Naive thymus-derived CD8-positive, alpha-beta T cell (primary cell): ENCODE measurements around the gene KCNN1. TPM values are rescaled to one million over a fixed set of nuclear protein-coding genes. Genes with fewer than 3 reads are reported as not detected.

Experiments
- ATAC-seq, 2 donors: fragments of 150-1000 bp; cut with Tn5 transposase in 1 of 2; sonication (Bioruptor Pico), chemical (Tn5 transposase) in 1 of 2; 1 replicate in 1 of 2; 2 replicates in 1 of 2; pipeline ENCODE4 v1.10.0; 2021; ENCODE audit warnings: mild to moderate bottlenecking in 2 of 2, moderate library complexity in 2 of 2
- POLR2A ChIA-PET: fragments of 350-600 bp; sonication (Branson Sonifier 250); formaldehyde crosslinking; loops from one replicate; lab custom pipeline; 2021; ENCODE audit warnings: antibody characterized with exemption; lab: Charles Lee
- DNase-seq, 10 donors: peaks; one replicate each; pipeline versions ENCODE4 v3.0.0 to v3.0.0-alpha.2; 2020 to 2022
- H3K27ac Mint-ChIP-seq, 10 donors: one replicate each; pipeline ENCODE4 v1.8.0; 2020 to 2022; ENCODE audit warnings: mild to moderate bottlenecking in 10 of 10, mixed read lengths in 10 of 10, moderate library complexity in 4 of 10, inconsistent platforms in 1 of 10
- H3K27me3 Mint-ChIP-seq, 5 donors: one replicate each; pipeline ENCODE4 v1.8.0; 2021 to 2022; ENCODE audit warnings: mixed read lengths in 5 of 5
- H3K36me3 Mint-ChIP-seq, 3 donors: one replicate each; pipeline ENCODE4 v1.8.0; 2020 to 2022; ENCODE audit warnings: mixed read lengths in 3 of 3, mild to moderate bottlenecking in 2 of 3, inconsistent platforms in 1 of 3
- H3K4me1 Mint-ChIP-seq, 4 donors: one replicate each; pipeline ENCODE4 v1.8.0; 2021 to 2022; ENCODE audit warnings: mixed read lengths in 4 of 4
- H3K4me3 Mint-ChIP-seq, 10 donors: one replicate each; pipeline ENCODE4 v1.8.0; 2020 to 2022; ENCODE audit warnings: mild to moderate bottlenecking in 10 of 10, mixed read lengths in 10 of 10, moderate library complexity in 6 of 10, inconsistent platforms in 1 of 10
- H3K9me3 Mint-ChIP-seq, 9 donors: one replicate each; pipeline ENCODE4 v1.8.0; 2020 to 2022; ENCODE audit warnings: mixed read lengths in 9 of 9, mild to moderate bottlenecking in 3 of 9, inconsistent platforms in 1 of 9, moderate library complexity in 1 of 9
- polyA plus RNA-seq, 3 donors: library from polyadenylated mRNA; unstranded; fragments of 300-500 nt; fragmentation: Illumina TruSeq; gene quantifications; one replicate each; pipeline ENCODE4 v1.2.3, GENCODE V29; 2021
- total RNA-seq, 8 experiments: library from RNA in 2 of 8; stranded (reverse) in 2 of 8; gene quantifications; one replicate each; pipeline ENCODE4 v1.2.3 and lab custom pipeline; 2021 to 2026

The KCNN1 gene
- total and polyA plus RNA-seq, 5 experiments from 2014 or later = not detected

- Mint-ChIP-seq H3K27ac (peak overlapping the region in 8 of 10 donors; percentile 71 to 95 (median 84)), H3K4me1 (peaks cover 30 to 68% (median 55%) of the 10 kb centered on the region in 4 donors), H3K4me3 (peak overlapping the region; percentile 63 to 91 (median 80)), H3K36me3 (peaks cover 0 to 3% (median 0%) of the 10 kb centered on the region in 3 donors), H3K27me3 (peaks cover 15 to 48% (median 33%) of the 10 kb centered on the region in 5 donors), H3K9me3 (peaks cover 0 to 2% (median 0%) of the 10 kb centered on the region in 9 donors)
- POLR2A ChIA-PET = interaction anchor here (0.6 to 4.0 kb wide), 5 partner anchors 11 to 155 kb away, joined by 3 to 20 read pairs (median 4); no protein-coding TSS in a partner anchor
- ATAC-seq (no peak), DNase-seq (peak in 3 of 10 donors; percentile 33 to 38 (median 34))
These were observed 17.7 kb upstream of the KCNN1 start for GRCh38 chr19:17948931-17949930.

- POLR2A ChIA-PET = no interaction called here
- Mint-ChIP-seq H3K27me3 (peaks cover 15 to 54% (median 33%) of the 10 kb centered on the region in 5 donors), H3K4me3 (peak overlapping the region; percentile 45 to 91 (median 80)), H3K9me3 (peaks cover 0 to 2% (median 0%) of the 10 kb centered on the region in 9 donors), H3K36me3 (peaks cover 0 to 3% (median 0%) of the 10 kb centered on the region in 3 donors), H3K27ac (peak overlapping the region in 9 of 10 donors; percentile 41 to 95 (median 75)), H3K4me1 (peaks cover 30 to 68% (median 55%) of the 10 kb centered on the region in 4 donors)
- peak in 2 of 10 donors; percentile 18 to 25 for DNase-seq
- no peak for ATAC-seq
These were observed 17.0 kb upstream of the KCNN1 start for GRCh38 chr19:17949956-17950309.

GRCh38 chr19:17950310-17951156, 16.4 kb upstream of the KCNN1 start:
- POLR2A ChIA-PET = interaction anchor here (0.6 to 2.5 kb wide), 4 partner anchors 50 to 644 kb away, joined by 3 to 8 read pairs (median 4); no protein-coding TSS in a partner anchor
- H3K4me3 Mint-ChIP-seq = peak overlapping the region; percentile 45 to 91 (median 80)
- H3K27me3 Mint-ChIP-seq = peaks cover 15 to 55% (median 33%) of the 10 kb centered on the region in 5 donors
- peaks cover 30 to 68% (median 55%) of the 10 kb centered on the region in 4 donors for H3K4me1 Mint-ChIP-seq
- peak in 1 of 2 donors; percentile 13 for ATAC-seq
- peaks cover 0 to 3% (median 0%) of the 10 kb centered on the region in 3 donors for H3K36me3 Mint-ChIP-seq
- H3K27ac Mint-ChIP-seq = peak overlapping the region in 9 of 10 donors; percentile 33 to 95 (median 73)
- DNase-seq = peak in 7 of 10 donors; percentile 32 to 68 (median 46)
- peaks cover 0 to 2% (median 0%) of the 10 kb centered on the region in 9 donors for H3K9me3 Mint-ChIP-seq

GRCh38 chr19:17951157-17951989, 15.5 kb upstream of the KCNN1 start:
- Mint-ChIP-seq H3K27me3 (peaks cover 15 to 62% (median 33%) of the 10 kb centered on the region in 5 donors), H3K27ac (peak overlapping the region in 4 of 10 donors; percentile 11 to 95 (median 22)), H3K4me3 (peak overlapping the region in 9 of 10 donors; percentile 15 to 91 (median 69))

GRCh38 chr19:17951990-17952976, 14.6 kb upstream of the KCNN1 start:
- POLR2A ChIA-PET = interaction anchor here (0.9 to 2.5 kb wide), 3 partner anchors 16 to 48 kb away, joined by 3 to 8 read pairs (median 4); no protein-coding TSS in a partner anchor
- no peak for ATAC-seq
- Mint-ChIP-seq H3K4me1 (peaks cover 25 to 50% (median 44%) of the 10 kb centered on the region in 4 donors), H3K4me3 (peak overlapping the region; percentile 15 to 91 (median 42)), H3K36me3 (peaks cover 0 to 3% (median 0%) of the 10 kb centered on the region in 3 donors), H3K27me3 (peaks cover 15 to 69% (median 39%) of the 10 kb centered on the region in 5 donors), H3K9me3 (peaks cover 0 to 2% (median 0%) of the 10 kb centered on the region in 9 donors), H3K27ac (peak overlapping the region in 1 of 10 donors; percentile 15)
- no peak for DNase-seq

More at GRCh38 chr19:17951157-17951989, 15.5 kb upstream of the KCNN1 start:
- Mint-ChIP-seq H3K36me3 (peaks cover 0 to 3% (median 0%) of the 10 kb centered on the region in 3 donors), H3K4me1 (peaks cover 28 to 59% (median 52%) of the 10 kb centered on the region in 4 donors), H3K9me3 (peaks cover 0 to 2% (median 0%) of the 10 kb centered on the region in 9 donors)
- ATAC-seq (no peak), DNase-seq (no peak)
- POLR2A ChIA-PET = interaction anchor here (0.6 to 2.5 kb wide), 5 partner anchors 46 to 645 kb away, joined by 3 to 8 read pairs (median 4); no protein-coding TSS in a partner anchor

GRCh38 chr19:17953316-17953801, 13.5 kb upstream of the KCNN1 start:
- POLR2A ChIA-PET = interaction anchor here (0.7 to 2.5 kb wide), 3 partner anchors 15 to 336 kb away, joined by 3 to 8 read pairs (median 3); no protein-coding TSS in a partner anchor
- H3K4me1 Mint-ChIP-seq = peaks cover 23 to 47% (median 41%) of the 10 kb centered on the region in 4 donors
- peaks cover 18 to 76% (median 47%) of the 10 kb centered on the region in 5 donors for H3K27me3 Mint-ChIP-seq
- H3K27ac Mint-ChIP-seq = no peak overlapping the region
- no peak for DNase-seq
- peaks cover 0 to 2% (median 0%) of the 10 kb centered on the region in 9 donors for H3K9me3 Mint-ChIP-seq
- no peak for ATAC-seq
- H3K4me3 Mint-ChIP-seq = peak overlapping the region in 3 of 10 donors; percentile 34 to 57 (median 47)
- H3K36me3 Mint-ChIP-seq = peaks cover 0 to 3% (median 0%) of the 10 kb centered on the region in 3 donors

GRCh38 chr19:17953869-17954268, 13.0 kb upstream of the KCNN1 start:
- POLR2A ChIA-PET = interaction anchor here (0.7 kb wide), 1 partner anchor 335 kb away, joined by 3 read pairs; no protein-coding TSS in a partner anchor
- peaks cover 0 to 3% (median 0%) of the 10 kb centered on the region in 3 donors for H3K36me3 Mint-ChIP-seq
- H3K27me3 Mint-ChIP-seq = peaks cover 18 to 76% (median 47%) of the 10 kb centered on the region in 5 donors
- H3K9me3 Mint-ChIP-seq = peaks cover 0 to 2% (median 0%) of the 10 kb centered on the region in 9 donors
- H3K4me3 Mint-ChIP-seq = no peak overlapping the region
- DNase-seq = no peak
- H3K4me1 Mint-ChIP-seq = peaks cover 23 to 45% (median 38%) of the 10 kb centered on the region in 4 donors
- ATAC-seq = no peak
- H3K27ac Mint-ChIP-seq = peak overlapping the region in 1 of 10 donors; percentile 34

GRCh38 chr19:17954401-17954800, 12.5 kb upstream of the KCNN1 start:
- peaks cover 17 to 71% (median 43%) of the 10 kb centered on the region in 5 donors for H3K27me3 Mint-ChIP-seq
- peaks cover 0 to 3% (median 0%) of the 10 kb centered on the region in 3 donors for H3K36me3 Mint-ChIP-seq
- H3K9me3 Mint-ChIP-seq = peaks cover 0 to 2% (median 0%) of the 10 kb centered on the region in 9 donors
- H3K4me1 Mint-ChIP-seq = peaks cover 20 to 40% (median 33%) of the 10 kb centered on the region in 4 donors
- POLR2A ChIA-PET = no interaction called here
- ATAC-seq (no peak), DNase-seq (no peak)
- no peak overlapping the region for H3K4me3 Mint-ChIP-seq
- no peak overlapping the region for H3K27ac Mint-ChIP-seq

- POLR2A ChIA-PET = no interaction called here
- Mint-ChIP-seq H3K4me1 (peaks cover 5 to 13% (median 9%) of the 10 kb centered on the region in 4 donors), H3K27ac (peak overlapping the region in 2 of 10 donors; percentile 3 to 11), H3K9me3 (no peaks in the 10 kb centered on the region), H3K27me3 (peaks cover 7 to 52% (median 28%) of the 10 kb centered on the region in 5 donors), H3K36me3 (no peaks in the 10 kb centered on the region), H3K4me3 (peak overlapping the region in 1 of 10 donors; percentile 35)
- no peak for ATAC-seq
- DNase-seq = no peak
These were observed 9.6 kb upstream of the KCNN1 start for GRCh38 chr19:17957149-17957849.
